MM.1S (cell line): Measurements from ENCODE around the gene C1QTNF3.

ENCODE experiments used
- DNase-seq: peaks from one replicate; pipeline ENCODE4 v3.0.0-alpha.2; 2015
- H2AFZ ChIP-seq: fragments of 300-600 bp; sonication (generic); 2 replicates; pipeline ENCODE4 v1.6.0; 2016; ENCODE audit warnings: antibody characterized with exemption, low read length
- H3F3A ChIP-seq: fragments of 300-600 bp; sonication (generic); 2 replicates; pipeline ENCODE4 v1.6.1; 2016; ENCODE audit warnings: mild to moderate bottlenecking, antibody characterized with exemption, low read length, moderate library complexity, mixed read lengths; ENCODE audit not compliant: insufficient read depth
- H3K27ac ChIP-seq: fragments of 300-600 bp; sonication (generic); 2 replicates; pipeline ENCODE4 v1.5.1; 2016; ENCODE audit warnings: mild to moderate bottlenecking, low read length
- H3K27me3 ChIP-seq: fragments of 300-600 bp; sonication (generic); replicated peaks from 2 replicates; pipeline ENCODE4 v1.6.0; 2016; ENCODE audit warnings: low read length; ENCODE audit not compliant: insufficient read depth
- H3K36me3 ChIP-seq: fragments of 300-600 bp; sonication (generic); replicated peaks from 2 replicates; pipeline ENCODE4 v1.6.1; 2016; ENCODE audit warnings: mild to moderate bottlenecking, low read length, mixed read lengths; ENCODE audit not compliant: insufficient read depth
- H3K4me1 ChIP-seq: fragments of 300-600 bp; sonication (generic); 2 replicates; pipeline ENCODE4 v1.6.1; 2016; ENCODE audit warnings: low read length, mixed read lengths
- H3K4me2 ChIP-seq: fragments of 300-600 bp; sonication (generic); 2 replicates; pipeline ENCODE4 v1.6.0; 2016; ENCODE audit warnings: low read depth, low read length
- H3K4me3 ChIP-seq: fragments of 300-600 bp; sonication (generic); 2 replicates; pipeline ENCODE4 v1.5.1; 2016; ENCODE audit warnings: low read length, mixed read lengths
- H3K79me2 ChIP-seq: fragments of 300-600 bp; sonication (generic); 2 replicates; pipeline ENCODE4 v1.6.1; 2016; ENCODE audit warnings: mixed run types, low read length, mixed read lengths
- H3K9ac ChIP-seq: fragments of 300-600 bp; sonication (generic); 2 replicates; pipeline ENCODE4 v1.6.1; 2016; ENCODE audit warnings: low read length, mixed read lengths
- H3K9me2 ChIP-seq: fragments of 300-600 bp; sonication (generic); replicated peaks from 2 replicates; pipeline ENCODE4 v1.6.1; 2016; ENCODE audit warnings: mild to moderate bottlenecking, low read length, mixed read lengths; ENCODE audit not compliant: insufficient read depth
- H3K9me3 ChIP-seq: fragments of 300-600 bp; sonication (generic); replicated peaks from 2 replicates; pipeline ENCODE4 v1.6.1; 2016; ENCODE audit warnings: mild to moderate bottlenecking, low read length, mixed read lengths; ENCODE audit not compliant: insufficient read depth
- H4K20me1 ChIP-seq: fragments of 300-600 bp; sonication (generic); 2 replicates; pipeline ENCODE4 v1.6.1; 2016; ENCODE audit warnings: mild to moderate bottlenecking, low read length, moderate library complexity, mixed read lengths; ENCODE audit not compliant: insufficient read depth
- EZH2 ChIP-seq: fragments of 300-600 bp; sonication (generic); optimal IDR thresholded peaks from 2 replicates; pipeline ENCODE3; 2017; ENCODE audit warnings: low read depth, mild to moderate bottlenecking, antibody characterized with exemption, low read length, mixed read lengths
- EZH2phosphoT487 ChIP-seq: fragments of 300-600 bp; sonication (generic); IDR thresholded peaks from 2 replicates; pipeline ENCODE4 v1.6.1; 2018; ENCODE audit warnings: antibody characterized with exemption, low read length
- TF ChIP-seq, protein P1 (sequence below): fragments of 300-600 bp; sonication (generic); IDR thresholded peaks from 2 replicates; pipeline ENCODE4 v1.5.1; 2016; ENCODE audit warnings: antibody characterized with exemption, low read length, mixed read lengths

C1QTNF3 gene

DNA sequence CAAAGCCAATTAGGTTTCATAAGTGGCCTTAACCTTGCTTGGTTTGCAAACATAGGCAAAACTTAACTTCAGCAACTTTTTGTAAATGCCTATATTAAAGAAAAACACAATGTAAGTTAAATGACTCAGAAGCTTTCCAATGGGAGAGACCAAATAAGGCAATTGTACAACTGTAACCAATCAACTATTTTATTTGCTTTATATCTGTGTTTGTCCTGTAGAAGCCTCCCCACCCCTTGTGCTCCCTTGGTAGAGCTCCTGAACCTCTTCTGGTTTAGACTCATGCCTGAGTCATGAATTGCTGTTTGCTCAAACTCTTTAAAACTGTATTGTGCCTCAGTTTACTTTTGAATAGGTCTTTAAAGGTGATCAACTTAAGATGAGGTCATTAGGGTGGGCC is 3.0 kb upstream of the C1QTNF3 start:
- no peak overlapping the region for H3K9ac ChIP-seq
- H4K20me1 ChIP-seq: no peaks in the 10 kb centered on the region
- no peak overlapping the region for H3K4me2 ChIP-seq
- no peaks in the 10 kb centered on the region for H3K27me3 ChIP-seq
- no peaks in the 10 kb centered on the region for H3F3A ChIP-seq
- no peaks in the 10 kb centered on the region for H3K9me3 ChIP-seq
- H2AFZ ChIP-seq: no peak overlapping the region
- H3K4me3 ChIP-seq: no peak overlapping the region
- TF ChIP-seq, protein P1, sequence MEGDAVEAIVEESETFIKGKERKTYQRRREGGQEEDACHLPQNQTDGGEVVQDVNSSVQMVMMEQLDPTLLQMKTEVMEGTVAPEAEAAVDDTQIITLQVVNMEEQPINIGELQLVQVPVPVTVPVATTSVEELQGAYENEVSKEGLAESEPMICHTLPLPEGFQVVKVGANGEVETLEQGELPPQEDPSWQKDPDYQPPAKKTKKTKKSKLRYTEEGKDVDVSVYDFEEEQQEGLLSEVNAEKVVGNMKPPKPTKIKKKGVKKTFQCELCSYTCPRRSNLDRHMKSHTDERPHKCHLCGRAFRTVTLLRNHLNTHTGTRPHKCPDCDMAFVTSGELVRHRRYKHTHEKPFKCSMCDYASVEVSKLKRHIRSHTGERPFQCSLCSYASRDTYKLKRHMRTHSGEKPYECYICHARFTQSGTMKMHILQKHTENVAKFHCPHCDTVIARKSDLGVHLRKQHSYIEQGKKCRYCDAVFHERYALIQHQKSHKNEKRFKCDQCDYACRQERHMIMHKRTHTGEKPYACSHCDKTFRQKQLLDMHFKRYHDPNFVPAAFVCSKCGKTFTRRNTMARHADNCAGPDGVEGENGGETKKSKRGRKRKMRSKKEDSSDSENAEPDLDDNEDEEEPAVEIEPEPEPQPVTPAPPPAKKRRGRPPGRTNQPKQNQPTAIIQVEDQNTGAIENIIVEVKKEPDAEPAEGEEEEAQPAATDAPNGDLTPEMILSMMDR: no peak
- TF ChIP-seq EZH2phosphoT487 (no peak), EZH2 (no peak)
- no peak for DNase-seq
- H3K9me2 ChIP-seq: no peaks in the 10 kb centered on the region
- no peaks in the 10 kb centered on the region for H3K79me2 ChIP-seq
- no peaks in the 10 kb centered on the region for H3K36me3 ChIP-seq
- H3K4me1 ChIP-seq: no peaks in the 10 kb centered on the region
- no peak overlapping the region for H3K27ac ChIP-seq

DNA sequence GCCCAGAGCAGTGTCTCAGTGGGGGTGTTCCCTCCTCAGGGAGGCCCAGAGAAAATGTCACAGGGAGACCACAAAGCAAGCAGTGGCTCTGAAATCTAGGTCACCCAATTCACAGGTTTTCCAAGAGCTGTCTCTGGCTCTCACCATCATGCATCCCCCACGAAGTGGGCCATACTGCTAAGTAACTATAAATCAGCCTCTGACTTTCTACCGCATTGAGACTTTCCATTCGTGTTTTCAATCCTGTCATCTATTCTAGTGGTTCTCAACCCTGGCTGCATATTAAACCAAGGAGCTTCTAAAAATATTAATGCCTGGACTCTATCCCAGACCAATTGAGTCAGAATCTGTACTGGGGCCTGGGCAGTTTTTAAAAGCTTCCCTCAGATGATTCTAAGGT is 2.0 kb upstream of the C1QTNF3 start:
- Histone ChIP-seq H3K9me2 (no peaks in the 10 kb centered on the region), H3K27ac (no peak overlapping the region), H3K79me2 (no peaks in the 10 kb centered on the region), H4K20me1 (no peaks in the 10 kb centered on the region), H2AFZ (no peak overlapping the region), H3F3A (no peaks in the 10 kb centered on the region), H3K36me3 (no peaks in the 10 kb centered on the region), H3K4me2 (no peak overlapping the region), H3K27me3 (no peaks in the 10 kb centered on the region), H3K9me3 (no peaks in the 10 kb centered on the region), H3K4me1 (no peaks in the 10 kb centered on the region), H3K9ac (no peak overlapping the region), H3K4me3 (no peak overlapping the region)
- no peak for DNase-seq
- TF ChIP-seq, protein P1: no peak
- TF ChIP-seq EZH2 (no peak), EZH2phosphoT487 (no peak)

DNA sequence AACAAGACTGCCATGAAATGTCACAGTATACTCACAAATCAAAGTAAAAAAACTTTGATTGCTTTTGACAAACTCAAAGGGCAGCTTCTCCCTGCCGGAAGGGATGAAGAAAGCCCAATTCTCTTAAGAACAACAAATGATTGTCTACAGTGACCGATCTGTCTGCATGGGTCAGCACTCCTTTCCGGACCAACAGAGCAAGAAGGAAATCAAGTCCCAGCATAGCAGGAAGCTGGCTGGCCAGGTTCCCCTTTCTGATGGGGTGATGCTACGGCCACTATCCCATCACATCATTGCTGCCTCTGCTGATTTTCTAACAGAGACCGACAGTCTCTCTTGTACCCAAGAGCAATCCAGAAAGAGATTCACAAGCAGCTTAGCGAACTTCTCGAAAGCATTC is 692 bp downstream of the C1QTNF3 start:
- no peak overlapping the region for H2AFZ ChIP-seq
- no peak for DNase-seq
- no peaks in the 10 kb centered on the region for H4K20me1 ChIP-seq
- no peaks in the 10 kb centered on the region for H3K9me2 ChIP-seq
- no peaks in the 10 kb centered on the region for H3K36me3 ChIP-seq
- no peaks in the 10 kb centered on the region for H3K4me1 ChIP-seq
- no peaks in the 10 kb centered on the region for H3K27me3 ChIP-seq
- H3K4me3 ChIP-seq: no peak overlapping the region
- no peak overlapping the region for H3K27ac ChIP-seq
- H3K4me2 ChIP-seq: no peak overlapping the region
- no peaks in the 10 kb centered on the region for H3K9me3 ChIP-seq
- H3K9ac ChIP-seq: no peak overlapping the region
- H3K79me2 ChIP-seq: no peaks in the 10 kb centered on the region
- H3F3A ChIP-seq: no peaks in the 10 kb centered on the region
- TF ChIP-seq, protein P1: no peak
- TF ChIP-seq EZH2: no peak
- TF ChIP-seq EZH2phosphoT487: no peak
